H9 (cell line): ENCODE data around the gene NPC1. TPM values are rescaled to one million over a fixed set of nuclear protein-coding genes. Genes with fewer than 3 reads are reported as not detected.

Experiments
- DNase-seq: peaks from one replicate; pipeline ENCODE4 v3.0.0-alpha.2; 2017
- H2AFZ ChIP-seq: one replicate; pipeline ENCODE4 v1.6.1; 2013; ENCODE audit warnings: mild to moderate bottlenecking, low read length, control low read depth, moderate library complexity
- H2AK5ac ChIP-seq: 2 replicates; pipeline ENCODE4 v1.6.1; 2013; ENCODE audit warnings: low read length, control low read depth, mixed read lengths; ENCODE audit not compliant: insufficient read length
- H2BK120ac ChIP-seq: one replicate; pipeline ENCODE4 v1.6.1; 2013; ENCODE audit warnings: low read depth, mild to moderate bottlenecking, low read length, control low read depth, inconsistent platforms; ENCODE audit not compliant: poor library complexity, severe bottlenecking
- H2BK12ac ChIP-seq: 2 replicates; pipeline ENCODE4 v1.6.1; 2013; ENCODE audit warnings: low read length, control low read depth, mixed read lengths, low read depth; ENCODE audit not compliant: insufficient read length
- H2BK15ac ChIP-seq: 2 replicates; pipeline ENCODE4 v1.6.1; 2013; ENCODE audit warnings: low read depth, low read length, control low read depth
- H2BK20ac ChIP-seq: one replicate; pipeline ENCODE4 v1.6.1; 2013; ENCODE audit warnings: low read depth, mild to moderate bottlenecking, low read length, control low read depth, inconsistent platforms; ENCODE audit not compliant: poor library complexity, severe bottlenecking
- H2BK5ac ChIP-seq: 2 replicates; pipeline ENCODE4 v1.6.1; 2013; ENCODE audit warnings: low read length, control low read depth, mixed read lengths; ENCODE audit not compliant: insufficient read length
- H3K14ac ChIP-seq: 2 replicates; pipeline ENCODE4 v1.6.1; 2013; ENCODE audit warnings: low read length, control low read depth; ENCODE audit not compliant: insufficient read depth
- H3K18ac ChIP-seq: 2 replicates; pipeline ENCODE4 v1.6.1; 2013; ENCODE audit warnings: low read depth, mild to moderate bottlenecking, mixed read lengths, low read length, control low read depth; ENCODE audit not compliant: insufficient read length
- H3K23ac ChIP-seq: 2 replicates; pipeline ENCODE4 v1.6.1; 2013; ENCODE audit warnings: low read length, control low read depth, mixed read lengths, low read depth; ENCODE audit not compliant: insufficient read length
- H3K23me2 ChIP-seq: 2 replicates; pipeline ENCODE4 v1.6.1; 2013; ENCODE audit warnings: low read depth, mild to moderate bottlenecking, mixed read lengths, low read length, control low read depth; ENCODE audit not compliant: insufficient read length, poor library complexity, severe bottlenecking
- H3K27ac ChIP-seq: 2 replicates; pipeline ENCODE4 v1.5.1; 2013; ENCODE audit warnings: low read length, control low read depth, mixed read lengths, low read depth; ENCODE audit not compliant: insufficient read length
- H3K27me3 ChIP-seq: 2 replicates; pipeline ENCODE4 v1.6.1; 2013; ENCODE audit warnings: low read length, control low read depth, inconsistent platforms; ENCODE audit not compliant: insufficient read depth
- H3K4ac ChIP-seq: 2 replicates; pipeline ENCODE4 v1.6.1; 2013; ENCODE audit warnings: low read depth, mild to moderate bottlenecking, control low read depth, inconsistent platforms, low read length, moderate library complexity
- H3K4me1 ChIP-seq: 2 replicates; pipeline ENCODE4 v1.6.1; 2013; ENCODE audit warnings: low read length, control low read depth, inconsistent platforms; ENCODE audit not compliant: insufficient read depth
- H3K4me2 ChIP-seq: 2 replicates; pipeline ENCODE4 v1.6.1; 2013; ENCODE audit warnings: low read length, control low read depth, mixed read lengths; ENCODE audit not compliant: insufficient read length, insufficient read depth
- H3K56ac ChIP-seq: 2 replicates; pipeline ENCODE4 v1.6.1; 2013; ENCODE audit warnings: low read depth, mild to moderate bottlenecking, mixed read lengths, low read length, control low read depth; ENCODE audit not compliant: insufficient read length
- H3K79me1 ChIP-seq: 2 replicates; pipeline ENCODE4 v1.6.1; 2013; ENCODE audit warnings: low read depth, mild to moderate bottlenecking, moderate library complexity, low read length, control low read depth, inconsistent platforms; ENCODE audit not compliant: insufficient read depth, poor library complexity, severe bottlenecking
- H3K79me2 ChIP-seq: 2 replicates; pipeline ENCODE4 v1.6.1; 2013; ENCODE audit warnings: low read length, control low read depth, inconsistent platforms; ENCODE audit not compliant: insufficient read depth
- H3K9ac ChIP-seq: 2 replicates; pipeline ENCODE4 v1.6.1; 2013; ENCODE audit warnings: low read length, control low read depth, mixed read lengths; ENCODE audit not compliant: insufficient read length; ENCODE audit errors: extremely low read depth
- H3K9me3 ChIP-seq: one replicate; pipeline ENCODE4 v1.6.1; 2013; ENCODE audit warnings: low read depth, low read length, inconsistent platforms; ENCODE audit not compliant: control insufficient read depth
- H3T11ph ChIP-seq: one replicate; pipeline ENCODE4 v1.6.1; 2013; ENCODE audit warnings: mild to moderate bottlenecking, low read length, control low read depth, inconsistent platforms
- H4K20me1 ChIP-seq: one replicate; pipeline ENCODE4 v1.6.1; 2013; ENCODE audit not compliant: control insufficient read depth, insufficient read length, insufficient read depth
- H4K5ac ChIP-seq: 2 replicates; pipeline ENCODE4 v1.6.1; 2013; ENCODE audit warnings: low read depth, mild to moderate bottlenecking, mixed read lengths, low read length, control low read depth; ENCODE audit not compliant: insufficient read length
- H4K8ac ChIP-seq: replicated peaks from 2 replicates; pipeline ENCODE4 v1.6.1; 2013; ENCODE audit warnings: low read length, control low read depth, mixed read lengths, low read depth; ENCODE audit not compliant: insufficient read length
- H4K91ac ChIP-seq: 2 replicates; pipeline ENCODE4 v1.6.1; 2013; ENCODE audit warnings: low read depth, mild to moderate bottlenecking, moderate library complexity, mixed read lengths, low read length, control low read depth; ENCODE audit not compliant: insufficient read length
- H3K27ac Mint-ChIP-seq, 3 experiments: 2 replicates in 2 of 3; 3 replicates in 1 of 3; pipeline ENCODE4 v1.8.0; 2020 to 2021; ENCODE audit warnings: mixed read lengths in 3 of 3, mild to moderate bottlenecking in 1 of 3, moderate library complexity in 1 of 3
- H3K27me3 Mint-ChIP-seq: 2 replicates; pipeline ENCODE4 v1.8.0; 2021; ENCODE audit warnings: low read depth, mild to moderate bottlenecking, moderate library complexity, mixed read lengths
- H3K36me3 Mint-ChIP-seq, 3 experiments: 2 replicates in 2 of 3; 3 replicates in 1 of 3; pipeline ENCODE4 v1.8.0; 2020 to 2021; ENCODE audit warnings: low read depth in 3 of 3, mixed read lengths in 3 of 3; ENCODE audit not compliant: insufficient read depth in 1 of 3
- H3K4me1 Mint-ChIP-seq, 2 experiments: 2 replicates each; pipeline ENCODE4 v1.8.0; 2020; ENCODE audit warnings: mixed read lengths in 2 of 2
- H3K4me3 Mint-ChIP-seq, 2 experiments: 2 replicates in 1 of 2; 3 replicates in 1 of 2; pipeline ENCODE4 v1.8.0; 2020 to 2021; ENCODE audit warnings: mild to moderate bottlenecking in 2 of 2, mixed read lengths in 2 of 2, moderate library complexity in 1 of 2
- H3K9me3 Mint-ChIP-seq, 2 experiments: 2 replicates in 1 of 2; 3 replicates in 1 of 2; pipeline ENCODE4 v1.8.0; 2020; ENCODE audit warnings: mild to moderate bottlenecking in 2 of 2, mixed read lengths in 2 of 2, moderate library complexity in 1 of 2
- WGBS: extraction: QIAGEN DNeasy Blood & Tissue Kit; methylation state at CpG from one replicate; pipeline ENCODE4 v1.1.7; 2013; ENCODE audit warnings: missing lambda C conversion rate, low lambda C conversion rate, mixed read lengths; ENCODE audit not compliant: insufficient read length; ENCODE audit errors: extremely low coverage; 5-methylcytosine and 5-hydroxymethylcytosine counted together
- total RNA-seq: library from RNA; stranded (reverse); gene quantifications from 2 replicates; pipeline ENCODE4 v1.2.1, GENCODE V29; 2021
- TF ChIP-seq, protein P1 (sequence below): fragments of 200-600 bp; sonication (generic); conservative IDR thresholded peaks from 3 replicates; pipeline ENCODE4 v1.8.0; 2021; ENCODE audit warnings: antibody characterized with exemption, mild to moderate bottlenecking

Gene NPC1
- total RNA-seq, 1 experiment from 2014 or later: 24.2 TPM

DNA sequence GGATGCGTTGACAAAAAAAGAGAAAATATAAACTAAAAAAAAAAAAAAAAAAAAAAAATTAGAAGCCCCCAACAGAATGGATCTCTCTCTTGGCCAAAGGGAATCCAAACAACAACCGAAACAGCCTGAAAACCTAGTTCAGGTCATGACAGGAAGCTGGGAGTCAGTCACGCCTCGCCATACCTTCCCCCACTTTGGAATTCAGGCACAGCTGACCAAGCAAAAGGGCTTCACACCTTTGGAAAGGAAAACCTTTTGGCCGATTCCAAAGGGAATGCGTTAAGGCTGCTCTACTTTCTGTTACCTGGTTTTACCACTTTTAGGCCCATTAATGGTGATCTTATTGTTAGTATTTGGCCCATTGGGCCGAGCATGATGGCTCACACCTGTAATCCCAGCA, 100.9 kb downstream of the NPC1 start:
- H3K4me3 Mint-ChIP-seq: no peak overlapping the region
- no CpG with 5 or more reads among the region's 7 CpGs for WGBS
- no peak for DNase-seq
- no peaks in the 10 kb centered on the region for H3K79me1 ChIP-seq
- H3K27me3 Mint-ChIP-seq: no peaks in the 10 kb centered on the region
- H3K36me3 Mint-ChIP-seq: peaks cover 0 to 18% (median 2%) of the 10 kb centered on the region in 3 experiments; a peak in 6 of 7 replicates
- no peak overlapping the region for H3K9ac ChIP-seq
- H4K5ac ChIP-seq: no peak overlapping the region
- H4K20me1 ChIP-seq: no peaks in the 10 kb centered on the region
- no peaks in the 10 kb centered on the region for H3K9me3 Mint-ChIP-seq
- no peak overlapping the region for H2BK15ac ChIP-seq
- H2BK120ac ChIP-seq: no peak overlapping the region
- H3K79me2 ChIP-seq: no peaks in the 10 kb centered on the region
- no peak overlapping the region for H3K27ac Mint-ChIP-seq
- H3K23me2 ChIP-seq: no peaks in the 10 kb centered on the region
- TF ChIP-seq, protein P1, sequence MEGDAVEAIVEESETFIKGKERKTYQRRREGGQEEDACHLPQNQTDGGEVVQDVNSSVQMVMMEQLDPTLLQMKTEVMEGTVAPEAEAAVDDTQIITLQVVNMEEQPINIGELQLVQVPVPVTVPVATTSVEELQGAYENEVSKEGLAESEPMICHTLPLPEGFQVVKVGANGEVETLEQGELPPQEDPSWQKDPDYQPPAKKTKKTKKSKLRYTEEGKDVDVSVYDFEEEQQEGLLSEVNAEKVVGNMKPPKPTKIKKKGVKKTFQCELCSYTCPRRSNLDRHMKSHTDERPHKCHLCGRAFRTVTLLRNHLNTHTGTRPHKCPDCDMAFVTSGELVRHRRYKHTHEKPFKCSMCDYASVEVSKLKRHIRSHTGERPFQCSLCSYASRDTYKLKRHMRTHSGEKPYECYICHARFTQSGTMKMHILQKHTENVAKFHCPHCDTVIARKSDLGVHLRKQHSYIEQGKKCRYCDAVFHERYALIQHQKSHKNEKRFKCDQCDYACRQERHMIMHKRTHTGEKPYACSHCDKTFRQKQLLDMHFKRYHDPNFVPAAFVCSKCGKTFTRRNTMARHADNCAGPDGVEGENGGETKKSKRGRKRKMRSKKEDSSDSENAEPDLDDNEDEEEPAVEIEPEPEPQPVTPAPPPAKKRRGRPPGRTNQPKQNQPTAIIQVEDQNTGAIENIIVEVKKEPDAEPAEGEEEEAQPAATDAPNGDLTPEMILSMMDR: no peak
- no peak overlapping the region for H3K56ac ChIP-seq
- H3K23ac ChIP-seq: no peak overlapping the region
- H2BK20ac ChIP-seq: no peak overlapping the region
- H3K4ac ChIP-seq: no peak overlapping the region
- no peak overlapping the region for H3K14ac ChIP-seq
- H2AFZ ChIP-seq: no peak overlapping the region
- no peak overlapping the region for H2BK5ac ChIP-seq
- H3K27ac ChIP-seq: no peak overlapping the region
- H4K8ac ChIP-seq: no peak overlapping the region
- H2AK5ac ChIP-seq: no peak overlapping the region
- H3T11ph ChIP-seq: no peak overlapping the region
- no peak overlapping the region for H4K91ac ChIP-seq
- H3K4me1 ChIP-seq: no peaks in the 10 kb centered on the region
- H3K4me1 Mint-ChIP-seq: peaks cover 9 to 20% of the 10 kb centered on the region in 2 experiments
- H2BK12ac ChIP-seq: no peak overlapping the region
- H3K27me3 ChIP-seq: no peaks in the 10 kb centered on the region
- H3K18ac ChIP-seq: no peak overlapping the region
- no peaks in the 10 kb centered on the region for H3K9me3 ChIP-seq
- no peak overlapping the region for H3K4me2 ChIP-seq
